IMR-90 (cell line): ENCODE data around the gene MSH3. TPM values are rescaled to one million over a fixed set of nuclear protein-coding genes. Genes with fewer than 3 reads are reported as not detected.

ENCODE experiments used
- ATAC-seq: fragments of 200-7000 bp; cut with Tn5 transposase; 2 replicates; pipeline ENCODE4 v1.9.1; 2020; ENCODE audit warnings: low read depth, mild to moderate bottlenecking, moderate library complexity
- BruUV-seq: library from RNA; stranded (reverse); fragments of 400-500 nt; replicated peaks from 2 replicates; lab custom pipeline; 2021; lab: Mats Ljungman, UMichigan
- CTCF ChIA-PET: fragments of 300-600 bp; formaldehyde crosslinking; extraction: SDS; loops from one replicate; lab custom pipeline; 2021; ENCODE audit warnings: antibody characterized with exemption; lab: Yijun Ruan, JAX
- POLR2A ChIA-PET: fragments of 300-600 bp; sonication (Branson Sonifier 250); formaldehyde crosslinking; loops from one replicate; lab custom pipeline; 2022; ENCODE audit warnings: antibody characterized with exemption; ENCODE audit not compliant: unreplicated experiment; lab: Charles Lee
- DNase-seq: peaks from one replicate; pipeline ENCODE4 v3.0.0; 2013
- H2AFZ ChIP-seq: replicated peaks from 2 replicates; pipeline ENCODE3; 2013; ENCODE audit warnings: low read length, mild to moderate bottlenecking; ENCODE audit not compliant: poor library complexity
- H2AK5ac ChIP-seq: 2 replicates; pipeline ENCODE4 v1.6.1; 2013; ENCODE audit warnings: low read depth, low read length, inconsistent platforms
- H2AK9ac ChIP-seq: replicated peaks from 2 replicates; pipeline ENCODE3; 2013; ENCODE audit warnings: mild to moderate bottlenecking, low read depth, low read length, moderate library complexity; ENCODE audit not compliant: poor library complexity
- H2BK120ac ChIP-seq: 2 replicates; pipeline ENCODE4 v1.6.1; 2013; ENCODE audit warnings: low read depth, low read length, inconsistent platforms
- H2BK15ac ChIP-seq: 3 replicates; pipeline ENCODE4 v1.6.1; 2013; ENCODE audit warnings: low read depth, low read length, inconsistent platforms
- H2BK20ac ChIP-seq: 2 replicates; pipeline ENCODE4 v1.6.1; 2013; ENCODE audit warnings: low read depth, mild to moderate bottlenecking, inconsistent platforms, low read length, moderate library complexity
- H2BK5ac ChIP-seq: 2 replicates; pipeline ENCODE4 v1.6.1; 2013; ENCODE audit warnings: mild to moderate bottlenecking, low read depth, low read length, inconsistent platforms; ENCODE audit not compliant: poor library complexity, severe bottlenecking
- H3K14ac ChIP-seq: replicated peaks from 2 replicates; pipeline ENCODE4 v1.6.1; 2013; ENCODE audit warnings: low read depth, low read length, inconsistent platforms
- H3K18ac ChIP-seq: 2 replicates; pipeline ENCODE4 v1.6.1; 2013; ENCODE audit warnings: low read depth, low read length, control low read depth
- H3K23ac ChIP-seq: 2 replicates; pipeline ENCODE4 v1.6.1; 2013; ENCODE audit warnings: low read depth, low read length, inconsistent platforms
- H3K27ac ChIP-seq: 2 replicates; pipeline ENCODE4 v1.5.1; 2013; ENCODE audit warnings: mild to moderate bottlenecking, control low read depth, low read length; ENCODE audit not compliant: insufficient read depth
- H3K27me3 ChIP-seq: 2 replicates; pipeline ENCODE4 v1.6.1; 2013; ENCODE audit warnings: low read length; ENCODE audit not compliant: control insufficient read depth, insufficient read depth
- H3K36me3 ChIP-seq: 2 replicates; pipeline ENCODE4 v1.6.1; 2013; ENCODE audit warnings: low read length, mixed read lengths; ENCODE audit not compliant: control insufficient read depth, insufficient read depth
- H3K4ac ChIP-seq: 2 replicates; pipeline ENCODE4 v1.6.1; 2013; ENCODE audit warnings: low read depth, low read length, inconsistent platforms
- H3K4me1 ChIP-seq: 2 replicates; pipeline ENCODE4 v1.6.1; 2013; ENCODE audit warnings: low read length, mixed read lengths; ENCODE audit not compliant: control insufficient read depth, insufficient read depth
- H3K4me2 ChIP-seq: 2 replicates; pipeline ENCODE4 v1.6.1; 2013; ENCODE audit warnings: low read depth, mild to moderate bottlenecking, control low read depth, low read length, moderate library complexity
- H3K4me3 ChIP-seq: 2 replicates; pipeline ENCODE4 v1.5.1; 2013; ENCODE audit warnings: low read depth, mild to moderate bottlenecking, control low read depth, low read length, moderate library complexity; ENCODE audit not compliant: insufficient read depth
- H3K56ac ChIP-seq: 2 replicates; pipeline ENCODE4 v1.6.1; 2013; ENCODE audit warnings: low read length, inconsistent platforms; ENCODE audit not compliant: insufficient read depth; ENCODE audit errors: extremely low read depth
- H3K79me1 ChIP-seq, 2 experiments: 2 replicates each; pipeline ENCODE4 v1.6.1; 2013; ENCODE audit warnings: low read length in 2 of 2, inconsistent platforms in 1 of 2, low read depth in 1 of 2
- H3K9ac ChIP-seq: 2 replicates; pipeline ENCODE4 v1.6.1; 2013; ENCODE audit warnings: low read depth, low read length, control low read depth
- H3K9me1 ChIP-seq: 2 replicates; pipeline ENCODE4 v1.6.1; 2013; ENCODE audit warnings: low read length, inconsistent platforms; ENCODE audit not compliant: insufficient read depth
- H3K9me3 ChIP-seq: 2 replicates; pipeline ENCODE4 v1.6.1; 2013; ENCODE audit warnings: low read length; ENCODE audit not compliant: control insufficient read depth, insufficient read depth
- H4K20me1 ChIP-seq: 2 replicates; pipeline ENCODE4 v1.6.1; 2013; ENCODE audit warnings: low read length, inconsistent platforms; ENCODE audit not compliant: insufficient read depth
- H4K5ac ChIP-seq: 2 replicates; pipeline ENCODE4 v1.6.1; 2013; ENCODE audit warnings: mild to moderate bottlenecking, low read depth, low read length, control low read depth
- H4K8ac ChIP-seq, 2 experiments: 2 replicates each; pipeline ENCODE4 v1.6.1; 2013; ENCODE audit warnings: low read depth in 2 of 2, low read length in 2 of 2, control low read depth in 1 of 2, inconsistent platforms in 1 of 2
- H4K91ac ChIP-seq: 2 replicates; pipeline ENCODE4 v1.6.1; 2013; ENCODE audit warnings: low read depth, low read length, inconsistent platforms; ENCODE audit not compliant: insufficient read depth
- CEBPB ChIP-seq: IDR thresholded peaks from 2 replicates; pipeline ENCODE4 v1.6.1; 2012; ENCODE audit warnings: low read depth, low read length, improper control_type of control experiment
- CHD1 ChIP-seq: IDR thresholded peaks from 2 replicates; pipeline ENCODE4 v1.6.1; 2012; ENCODE audit warnings: low read depth, low read length, improper control_type of control experiment
- ELK1 ChIP-seq: fragments of 150-350 bp; IDR thresholded peaks from 2 replicates; pipeline ENCODE4 v1.6.1; 2016; ENCODE audit warnings: low read depth, mild to moderate bottlenecking, low read length, moderate library complexity, borderline replicate concordance
- MAZ ChIP-seq: IDR thresholded peaks from 2 replicates; pipeline ENCODE4 v1.6.1; 2012; ENCODE audit warnings: low read depth, mild to moderate bottlenecking, low read length, improper control_type of control experiment, moderate library complexity, borderline replicate concordance
- MXI1 ChIP-seq: IDR thresholded peaks from 2 replicates; pipeline ENCODE4 v1.6.1; 2012; ENCODE audit warnings: low read depth, mild to moderate bottlenecking, low read length, moderate library complexity, borderline replicate concordance
- NFE2L2 ChIP-seq: fragments of 150-350 bp; IDR thresholded peaks from 2 replicates; pipeline ENCODE4 v1.6.1; 2016; ENCODE audit warnings: low read depth, mild to moderate bottlenecking, low read length
- POLR2A ChIP-seq: IDR thresholded peaks from 2 replicates; pipeline ENCODE4 v1.6.1; 2012; ENCODE audit warnings: mild to moderate bottlenecking, low read depth, low read length
- RAD21 ChIP-seq: IDR thresholded peaks from 2 replicates; pipeline ENCODE4 v1.6.1; 2012; ENCODE audit warnings: low read length, improper control_type of control experiment
- RCOR1 ChIP-seq: IDR thresholded peaks from 2 replicates; pipeline ENCODE4 v1.6.1; 2012; ENCODE audit warnings: mild to moderate bottlenecking, low read length, improper control_type of control experiment; ENCODE audit not compliant: insufficient replicate concordance
- SMC3 ChIP-seq: fragments of 150-350 bp; IDR thresholded peaks from 2 replicates; pipeline ENCODE4 v1.6.1; 2016; ENCODE audit warnings: low read depth, mild to moderate bottlenecking, antibody characterized with exemption, low read length, moderate library complexity
- WGBS, 2 experiments: methylation state at CpG; one replicate each; pipeline versions ENCODE4 v1.1.5 to v1.1.7; 2013; ENCODE audit warnings: missing lambda C conversion rate in 2 of 2; ENCODE audit not compliant: insufficient read length in 1 of 2; ENCODE audit errors: extremely low coverage in 2 of 2; 5-methylcytosine and 5-hydroxymethylcytosine counted together
- dilution Hi-C: fragments of 300-500 bp; cut with HindIII; formaldehyde crosslinking; loops from one replicate; pipeline ENCODE4 v1.14.3; 2018; ENCODE audit warnings: low sequenced_read_pairs; ENCODE audit not compliant: unreplicated experiment
- in situ Hi-C: fragments of 300-500 bp; cut with MboI; formaldehyde crosslinking; loops from 3 replicates; pipeline ENCODE4 v1.14.3; 2019; ENCODE audit warnings: low sequenced_read_pairs, inconsistent platforms, mixed read lengths
- intact Hi-C: fragments of 100-400 bp; cut with micrococcal nuclease; formaldehyde crosslinking; loops from 2 replicates; pipeline ENCODE4 v1.10.0; 2022
- polyA plus RNA-seq, 3 experiments: library from polyadenylated mRNA; depleted of rRNA; stranded (reverse); fragments of >200 nt; gene quantifications; 2 replicates each; pipeline ENCODE4 v1.2.3, GENCODE V29; 2012; ENCODE audit warnings: low replicate concordance in 1 of 3
- total RNA-seq: library from RNA; depleted of rRNA; stranded (reverse); fragments of >200 nt; gene quantifications from 2 replicates; pipeline ENCODE4 v1.2.3, GENCODE V29; 2012

Gene MSH3
- total and polyA plus RNA-seq, 2 of the 4 experiments (the other 2 are of a cell fraction), result 4.6 to 13.3 TPM

GRCh38 chr5:80797428-80798024 is 143.1 kb downstream of the MSH3 start:
- no peak for DNase-seq
- ChIA-PET CTCF (no interaction called here), POLR2A (no interaction called here)
- Histone ChIP-seq H3K27me3 (no peaks in the 10 kb centered on the region), H2BK5ac (no peak overlapping the region), H3K18ac (no peak overlapping the region), H3K4me2 (no peak overlapping the region), H4K5ac (no peak overlapping the region), H2AK5ac (no peak overlapping the region), H3K79me1 (no peaks in the 10 kb centered on the region), H3K4me3 (no peak overlapping the region), H3K23ac (no peak overlapping the region), H3K9me1 (no peaks in the 10 kb centered on the region; the same call in 1 of the 2 replicates), H3K9me3 (no peaks in the 10 kb centered on the region), H3K56ac (no peak overlapping the region), H3K4ac (no peak overlapping the region), H3K4me1 (no peaks in the 10 kb centered on the region), H2BK15ac (no peak overlapping the region), H3K27ac (no peak overlapping the region), H2BK20ac (no peak overlapping the region), H3K36me3 (peaks cover 16% of the 10 kb centered on the region), H3K14ac (no peak overlapping the region), H4K8ac (no peak overlapping the region), H2BK120ac (no peak overlapping the region), H2AK9ac (no peak overlapping the region), H2AFZ (no peak overlapping the region), H4K20me1 (no peaks in the 10 kb centered on the region), H3K9ac (no peak overlapping the region), H4K91ac (no peak overlapping the region)
- intact Hi-C loops (no loop called here), dilution Hi-C loops (no loop called here), in situ Hi-C loops (no loop called here)
- TF ChIP-seq MXI1, result no peak
- TF ChIP-seq CHD1, result no peak
- TF ChIP-seq NFE2L2, result no peak
- TF ChIP-seq ELK1, result no peak
- TF ChIP-seq RAD21, result no peak
- no peak for TF ChIP-seq SMC3
- no peak for TF ChIP-seq RCOR1
- TF ChIP-seq CEBPB, result no peak
- no peak for TF ChIP-seq POLR2A
- no peak for TF ChIP-seq MAZ
- BruUV-seq, result no TSS peak
- no peak for ATAC-seq
- no CpG with 5 or more reads among the region's 5 CpGs for WGBS, 2 experiments
